DLD1 (cell line): ENCODE data around the gene RCCD1.
"Not testable (repeated sequence)": the region's sequence is repeated elsewhere in the genome, so short reads cannot be mapped to it uniquely, and the experiment has no call there.

Experiments
- in situ Hi-C: cut with HindIII; loops from 2 replicates; pipeline ENCODE4 v1.10.0; 2017; ENCODE audit warnings: low sequenced_read_pairs

The RCCD1 gene

GRCh38 chr15:90917569-90917968 lies 37.1 kb upstream of the RCCD1 start:
- in situ Hi-C loops, result no loop called here

GRCh38 chr15:90918034-90918788 lies 36.5 kb upstream of the RCCD1 start:
- in situ Hi-C loops, result no loop called here

DNA sequence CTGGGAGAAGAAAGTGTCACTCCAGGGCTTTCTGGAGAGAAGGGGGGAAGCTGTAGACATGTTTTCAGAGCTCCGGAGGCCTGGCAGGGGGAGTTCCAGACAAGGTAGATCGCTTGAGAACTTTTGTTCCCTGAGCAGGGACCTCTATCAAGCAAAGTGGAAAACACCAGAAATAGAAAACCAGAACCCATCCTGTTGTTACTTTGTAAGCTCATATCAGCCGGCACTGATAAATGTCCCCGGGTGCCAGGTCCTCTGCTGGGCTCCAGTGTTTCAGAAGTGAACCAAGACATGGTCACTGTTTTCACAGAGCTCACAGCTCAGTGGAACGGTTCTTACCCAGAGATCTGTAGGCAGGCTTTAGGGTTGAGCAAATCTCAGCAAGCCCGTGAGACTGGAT lies 35.8 kb upstream of the RCCD1 start:
- in situ Hi-C loops, result no loop called here

DNA sequence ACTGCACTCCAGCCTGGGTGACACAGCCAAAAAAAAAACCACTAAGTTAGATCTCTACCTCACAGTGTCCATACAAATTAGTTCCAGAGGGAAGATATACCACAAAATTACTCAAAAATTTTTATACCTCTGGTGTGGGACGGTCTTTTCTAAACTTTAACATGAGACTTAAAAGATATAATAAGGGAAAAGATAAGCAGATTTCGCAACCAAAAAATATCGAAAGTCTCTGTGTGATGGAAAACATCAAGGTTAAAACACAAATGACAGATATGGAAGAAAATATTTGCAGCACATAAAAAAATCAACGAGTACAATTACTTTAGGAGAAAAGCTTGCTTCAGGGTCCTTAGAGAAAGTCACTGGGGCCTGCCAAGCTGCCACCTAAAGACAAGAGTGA lies 32.8 kb upstream of the RCCD1 start:
- in situ Hi-C loops, result no loop called here

DNA sequence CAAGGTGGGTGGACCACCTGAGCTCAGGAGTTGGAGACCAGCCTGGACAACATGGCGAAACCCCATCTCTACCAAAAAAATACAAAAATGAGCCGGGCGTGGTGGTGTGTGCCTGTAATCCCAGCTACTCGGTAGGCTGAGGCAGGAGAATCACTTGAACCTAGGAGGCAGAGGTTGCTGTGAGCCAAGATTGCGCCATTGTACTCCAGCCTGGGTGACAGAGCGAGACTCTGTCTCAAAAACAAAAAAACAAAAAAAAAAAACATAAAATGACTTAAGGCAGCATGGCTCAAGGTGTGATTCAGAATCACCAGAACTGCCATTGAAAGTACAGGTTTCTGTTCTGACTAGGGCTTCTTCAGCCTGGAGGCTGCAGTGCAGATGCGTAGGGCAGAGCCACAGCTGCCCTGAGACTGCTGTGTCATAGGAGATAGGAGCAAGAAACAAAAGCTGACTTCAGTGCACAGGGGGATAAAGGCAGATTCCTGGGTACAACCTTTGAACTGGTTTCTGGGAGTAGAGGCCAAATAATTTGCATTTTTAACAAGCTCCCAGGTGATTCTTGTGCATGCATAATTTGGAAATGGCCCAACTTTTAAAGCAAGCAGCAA lies 31.9 kb upstream of the RCCD1 start:
- in situ Hi-C loops, result not testable (repeated sequence)

DNA sequence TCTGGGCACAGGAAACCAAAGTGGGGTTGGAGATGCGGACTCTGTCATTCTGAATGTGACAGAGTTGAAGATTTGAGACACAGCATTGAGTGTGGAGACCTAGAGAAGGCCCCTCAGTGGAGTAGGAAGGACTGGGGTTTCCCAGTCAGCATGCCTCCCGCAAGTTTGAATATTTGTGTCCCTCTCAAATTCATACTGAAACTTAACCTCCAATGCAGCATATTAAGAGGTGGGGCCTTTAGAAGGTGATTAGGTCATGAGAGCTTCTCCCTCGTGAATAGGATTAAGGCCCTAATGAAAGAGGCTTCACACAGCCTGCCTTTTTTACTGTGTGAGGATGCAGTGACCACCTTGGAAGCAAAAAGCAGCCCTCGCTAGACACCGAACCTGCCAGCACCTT lies 30.3 kb upstream of the RCCD1 start:
- in situ Hi-C loops, result no loop called here

DNA sequence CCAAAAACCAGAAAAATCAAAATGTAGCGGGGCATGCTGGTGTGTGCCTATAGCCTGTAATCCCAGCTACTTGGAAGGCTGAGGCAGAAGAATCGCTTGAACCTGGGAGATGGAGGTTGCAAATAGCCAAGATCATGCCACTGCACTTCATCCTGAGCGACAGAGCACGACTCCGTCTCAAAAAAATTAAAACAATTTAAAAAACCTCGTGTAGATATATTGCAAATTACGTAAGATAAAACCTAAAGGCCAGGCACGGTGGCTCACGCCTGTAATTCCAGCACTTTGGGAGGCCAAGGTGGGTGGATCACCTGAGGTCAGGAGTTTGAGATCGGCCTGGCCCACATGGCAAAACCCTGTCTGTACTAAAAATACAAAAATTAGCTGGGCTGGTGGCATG lies 27.9 kb upstream of the RCCD1 start:
- in situ Hi-C loops, result loop anchor here (25.0 kb wide), 1 partner anchor 439 kb away; no protein-coding TSS in a partner anchor

- in situ Hi-C loops, result loop anchor here (25.0 kb wide), 1 partner anchor 441 kb away; no protein-coding TSS in a partner anchor
Measured at GRCh38 chr15:90928106-90928505, 26.6 kb upstream of the RCCD1 start.

- in situ Hi-C loops, result loop anchor here (25.0 kb wide), 1 partner anchor 442 kb away; no protein-coding TSS in a partner anchor
Measured at GRCh38 chr15:90929246-90930019, 25.3 kb upstream of the RCCD1 start.

GRCh38 chr15:90930861-90931574 lies 23.7 kb upstream of the RCCD1 start:
- in situ Hi-C loops, result loop anchor here (25.0 kb wide), 1 partner anchor 444 kb away; no protein-coding TSS in a partner anchor

GRCh38 chr15:90931575-90931827 lies 23.2 kb upstream of the RCCD1 start:
- in situ Hi-C loops, result loop anchor here (25.0 kb wide), 1 partner anchor 444 kb away; no protein-coding TSS in a partner anchor

- in situ Hi-C loops, result loop anchor here (25.0 kb wide), 1 partner anchor 445 kb away; no protein-coding TSS in a partner anchor
Measured at GRCh38 chr15:90931828-90932659, 22.6 kb upstream of the RCCD1 start, which contains the start of gene HDDC3. HDDC3 (minus strand) TSS chr15:90932549; CDS start chr15:90932540, 9 bp downstream.

DNA sequence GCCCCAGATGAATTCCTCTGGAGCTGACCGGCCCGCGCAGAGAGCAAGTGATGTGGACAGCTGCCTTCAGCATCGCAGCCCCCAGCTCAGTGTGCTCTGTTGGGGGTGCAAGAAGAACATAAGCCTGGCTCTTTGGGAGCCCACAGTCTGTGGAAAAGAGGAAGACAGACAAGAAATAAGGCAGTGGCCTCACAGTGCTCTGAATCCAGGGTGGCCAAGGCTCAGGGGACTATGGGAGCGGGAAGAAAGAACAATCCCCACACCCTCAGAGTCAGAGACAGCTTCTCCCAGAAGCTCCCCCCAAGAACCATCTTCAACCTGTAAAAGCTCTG lies 22.1 kb upstream of the RCCD1 start:
- in situ Hi-C loops, result loop anchor here (25.0 kb wide), 1 partner anchor 445 kb away; no protein-coding TSS in a partner anchor

DNA sequence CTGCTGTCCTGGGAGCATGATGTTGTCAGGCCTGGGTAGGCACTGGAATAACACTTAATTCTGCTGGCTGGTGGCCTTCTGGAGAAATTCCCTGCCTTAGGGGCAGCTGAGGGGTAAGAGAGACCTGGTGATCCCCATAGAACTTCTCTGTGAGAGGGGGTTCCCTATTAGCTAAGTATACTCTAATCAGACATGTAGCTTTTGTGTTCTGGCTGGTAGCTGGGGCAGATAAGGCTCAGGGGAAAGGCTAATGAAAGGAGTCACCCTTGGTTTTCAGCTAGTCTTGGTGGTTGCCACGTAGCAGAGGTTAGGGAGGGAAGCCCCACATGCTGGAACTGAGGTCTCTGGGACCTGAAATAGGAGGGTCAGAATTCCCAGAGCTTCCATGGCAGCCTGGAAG lies 21.4 kb upstream of the RCCD1 start:
- in situ Hi-C loops, result loop anchor here (25.0 kb wide), 1 partner anchor 446 kb away; no protein-coding TSS in a partner anchor

DNA sequence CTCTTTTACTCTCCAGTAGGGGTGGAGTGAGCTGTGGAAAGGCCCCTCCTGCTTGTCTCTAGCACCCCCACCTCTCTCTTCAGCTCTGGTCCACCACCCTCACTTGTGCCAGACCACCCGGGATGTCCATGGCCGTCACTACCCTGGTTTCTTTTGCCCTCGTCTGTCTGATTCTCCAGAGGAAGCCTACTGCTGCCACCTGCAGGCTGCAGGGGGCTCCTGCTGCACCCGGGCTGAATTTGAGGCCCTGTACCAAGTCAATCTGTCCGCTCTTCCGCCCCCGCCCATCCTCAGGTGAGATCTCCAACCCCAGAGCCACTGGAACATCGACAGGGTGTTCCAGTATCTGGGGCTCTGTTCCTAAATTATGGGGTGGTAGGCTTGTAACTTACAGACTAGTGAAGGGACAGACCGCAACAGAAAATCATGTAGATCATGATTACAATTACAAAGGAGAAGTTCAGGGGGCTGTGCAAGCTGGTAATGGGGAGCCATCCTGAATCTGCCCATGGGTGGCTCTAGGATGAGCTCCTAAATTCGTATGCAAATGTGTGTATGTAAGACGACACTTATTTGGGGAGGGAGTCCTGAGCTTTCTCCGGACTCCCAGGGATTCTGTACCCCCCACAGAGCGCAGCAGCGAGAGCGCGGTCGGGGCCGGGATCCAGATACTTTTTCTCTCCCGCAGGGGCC lies 20.3 kb upstream of the RCCD1 start:
- in situ Hi-C loops, result loop anchor here (25.0 kb wide), 1 partner anchor 447 kb away; no protein-coding TSS in a partner anchor

DNA sequence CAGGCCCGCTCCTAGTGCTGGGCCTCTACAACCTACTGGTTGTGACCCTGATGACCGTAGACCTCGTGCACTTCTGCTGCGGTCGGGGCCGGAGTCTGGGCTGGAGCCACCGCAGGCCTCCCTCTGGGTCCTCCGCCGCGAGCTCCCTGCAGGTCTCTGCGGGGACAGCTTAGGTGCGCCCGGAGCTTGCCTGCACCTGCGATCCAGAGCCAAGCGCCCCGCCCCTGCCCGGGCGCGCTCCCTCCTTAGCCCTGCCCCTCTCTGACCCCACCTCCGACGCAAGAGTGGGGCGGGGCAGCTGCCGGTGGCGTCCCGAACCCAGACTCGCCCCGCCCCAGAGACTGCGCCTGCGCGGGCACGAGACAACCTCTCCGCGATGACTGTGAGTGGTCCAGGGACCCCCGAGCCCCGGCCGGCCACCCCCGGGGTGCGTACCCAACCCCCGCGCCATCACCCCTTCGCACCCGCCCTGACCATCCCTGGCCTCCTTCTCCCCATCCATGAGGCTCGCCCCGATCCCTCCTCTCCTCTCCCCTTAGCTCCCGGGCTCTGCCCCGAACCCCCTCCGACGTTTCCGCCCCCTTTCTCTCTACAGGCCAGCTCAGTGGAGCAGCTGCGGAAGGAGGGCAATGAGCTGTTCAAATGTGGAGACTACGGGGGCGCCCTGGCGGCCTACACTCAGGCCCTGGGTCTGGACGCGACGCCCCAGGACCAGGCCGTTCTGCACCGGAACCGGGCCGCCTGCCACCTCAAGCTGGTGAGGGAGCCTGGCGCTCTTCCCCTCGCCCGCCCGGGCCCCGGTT lies 19.5 kb upstream of the RCCD1 start, which contains the start of gene UNC45A:
Gene UNC45A, plus strand, starts transcription at position 337 of the 803 bp plus-strand sequence. Its CDS starts 40 bp downstream, at position 377.
- in situ Hi-C loops, result loop anchor here (25.0 kb wide), 1 partner anchor 448 kb away; no protein-coding TSS in a partner anchor

DNA sequence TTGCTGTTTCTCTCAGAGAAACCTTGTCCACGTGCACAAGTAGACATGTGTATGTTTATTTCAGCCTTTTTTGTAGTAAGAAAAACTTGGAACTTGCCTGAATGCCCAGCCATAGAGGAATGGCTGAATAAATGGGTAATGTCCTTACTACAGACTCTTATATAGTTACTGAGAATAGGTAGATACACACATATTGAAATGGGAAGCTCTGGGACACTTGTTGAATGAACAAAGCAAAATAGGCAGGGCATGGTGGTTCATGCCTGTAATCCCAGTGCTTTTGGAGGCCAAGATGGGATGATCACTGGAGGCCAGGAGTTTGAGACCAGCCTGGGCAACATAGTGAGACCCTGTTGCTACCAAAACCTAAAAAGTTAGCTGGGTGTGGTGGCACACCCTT lies 17.9 kb upstream of the RCCD1 start:
- in situ Hi-C loops, result loop anchor here (25.0 kb wide), 1 partner anchor 450 kb away; no protein-coding TSS in a partner anchor

- in situ Hi-C loops, result loop anchor here (25.0 kb wide), 1 partner anchor 451 kb away; no protein-coding TSS in a partner anchor
Measured at GRCh38 chr15:90938261-90938660, 16.4 kb upstream of the RCCD1 start.
